Progenitor cell of endocrine pancreas (in vitro differentiated cells): ENCODE measurements around the gene INAFM1. TPM values are rescaled to one million over a fixed set of nuclear protein-coding genes. Genes with fewer than 3 reads are reported as not detected.
"Not testable (repeated sequence)": the region's sequence is repeated elsewhere in the genome, so short reads cannot be mapped to it uniquely, and the experiment has no call there.

Experiments
- DNase-seq: peaks from one replicate; pipeline ENCODE4 v3.0.0; 2021; ENCODE audit warnings: low spot score; ENCODE audit not compliant: unreplicated experiment
- H3K27ac Mint-ChIP-seq: 2 replicates; pipeline ENCODE4 v1.8.0; 2021; ENCODE audit warnings: mild to moderate bottlenecking, moderate library complexity, mixed read lengths
- H3K27me3 Mint-ChIP-seq: 2 replicates; pipeline ENCODE4 v1.8.0; 2021; ENCODE audit warnings: mixed read lengths
- H3K36me3 Mint-ChIP-seq: 2 replicates; pipeline ENCODE4 v1.8.0; 2022; ENCODE audit warnings: mixed read lengths; ENCODE audit not compliant: insufficient read depth
- H3K4me1 Mint-ChIP-seq: 2 replicates; pipeline ENCODE4 v1.8.0; 2021; ENCODE audit warnings: low read depth, mixed read lengths
- H3K4me3 Mint-ChIP-seq: 2 replicates; pipeline ENCODE4 v1.8.0; 2021; ENCODE audit warnings: low read depth, mild to moderate bottlenecking, moderate library complexity, mixed read lengths
- H3K9me3 Mint-ChIP-seq: 2 replicates; pipeline ENCODE4 v1.8.0; 2021; ENCODE audit warnings: low read depth, mixed read lengths
- CTCF ChIP-seq: fragments of 200-600 bp; sonication (generic); IDR thresholded peaks from one replicate; pipeline ENCODE4 v1.5.0; 2021; ENCODE audit warnings: antibody characterized with exemption, mild to moderate bottlenecking; ENCODE audit not compliant: unreplicated experiment
- total RNA-seq: library from RNA; stranded (reverse); gene quantifications from 2 replicates; pipeline ENCODE4 v1.2.1, GENCODE V29; 2021

Gene INAFM1
- total RNA-seq, 1 donor from 2014 or later: 11.8 TPM

- H3K27me3 Mint-ChIP-seq: peaks cover 12% of the 10 kb centered on the region
- peaks cover 12% of the 10 kb centered on the region for H3K4me1 Mint-ChIP-seq
- no peaks in the 10 kb centered on the region for H3K9me3 Mint-ChIP-seq
- no peak for TF ChIP-seq CTCF
- H3K27ac Mint-ChIP-seq: peak overlapping the region; percentile 71
- no peak for DNase-seq
- H3K36me3 Mint-ChIP-seq: peaks cover 12% of the 10 kb centered on the region
- H3K4me3 Mint-ChIP-seq: peak overlapping the region; percentile 64
These were observed 441 bp downstream of the INAFM1 start for GRCh38 chr19:47274891-47275761.

GRCh38 chr19:47275791-47276461, 1.2 kb downstream of the INAFM1 start:
- H3K9me3 Mint-ChIP-seq: no peaks in the 10 kb centered on the region
- peaks cover 12% of the 10 kb centered on the region for H3K27me3 Mint-ChIP-seq
- H3K4me3 Mint-ChIP-seq: peak overlapping the region; percentile 64
- H3K36me3 Mint-ChIP-seq: peaks cover 6% of the 10 kb centered on the region
- DNase-seq: no peak
- peaks cover 12% of the 10 kb centered on the region for H3K4me1 Mint-ChIP-seq
- TF ChIP-seq CTCF: no peak
- peak overlapping the region; percentile 71 for H3K27ac Mint-ChIP-seq

- H3K4me1 Mint-ChIP-seq: peaks cover 12% of the 10 kb centered on the region
- DNase-seq, H3K27ac Mint-ChIP-seq, H3K4me3 Mint-ChIP-seq, H3K36me3 Mint-ChIP-seq, H3K9me3 Mint-ChIP-seq: not testable (repeated sequence)
- peaks cover 12% of the 10 kb centered on the region for H3K27me3 Mint-ChIP-seq
These were observed 1.8 kb downstream of the INAFM1 start for GRCh38 chr19:47276513-47276912.

- Mint-ChIP-seq H3K4me3 (no peak overlapping the region), H3K36me3 (peaks cover 6% of the 10 kb centered on the region), H3K27ac (no peak overlapping the region), H3K9me3 (no peaks in the 10 kb centered on the region), H3K4me1 (peaks cover 4% of the 10 kb centered on the region), H3K27me3 (peaks cover 11% of the 10 kb centered on the region)
- TF ChIP-seq CTCF: peak; percentile 45
- no peak for DNase-seq
These were observed 5.6 kb downstream of the INAFM1 start for GRCh38 chr19:47280183-47280797.

GRCh38 chr19:47283405-47284059, 8.8 kb downstream of the INAFM1 start:
- Mint-ChIP-seq H3K27me3 (no peaks in the 10 kb centered on the region), H3K36me3 (no peaks in the 10 kb centered on the region), H3K4me3 (no peak overlapping the region), H3K9me3 (no peaks in the 10 kb centered on the region), H3K27ac (no peak overlapping the region), H3K4me1 (no peaks in the 10 kb centered on the region)
- TF ChIP-seq CTCF: no peak
- no peak for DNase-seq
